Activated CD4-positive, alpha-beta T cell treated with anti-CD3 and anti-CD28 coated beads, Interleukin-2, amount 10 ng/mL, durations not matched to agents 7 days and 5 days (primary cell): ENCODE results near the gene TEAD2. TPM values are rescaled to one million over a fixed set of nuclear protein-coding genes. Genes with fewer than 3 reads are reported as not detected.
"Not testable (repeated sequence)": the region's sequence is repeated elsewhere in the genome, so short reads cannot be mapped to it uniquely, and the experiment has no call there.

Source experiments
- CTCF ChIA-PET: fragments of 350-600 bp; sonication (Branson Sonifier 250); formaldehyde crosslinking; loops from one replicate; lab custom pipeline; 2021; ENCODE audit warnings: antibody characterized with exemption; lab: Charles Lee
- POLR2A ChIA-PET: fragments of 350-600 bp; sonication (Branson Sonifier 250); formaldehyde crosslinking; loops from one replicate; lab custom pipeline; 2021; ENCODE audit warnings: antibody characterized with exemption; lab: Charles Lee
- DNase-seq: peaks from one replicate; pipeline ENCODE4 v3.0.0-alpha.2; 2020
- H3K27ac Mint-ChIP-seq: one replicate; pipeline ENCODE4 v1.8.0; 2021; ENCODE audit warnings: mild to moderate bottlenecking, moderate library complexity, mixed read lengths
- H3K27me3 Mint-ChIP-seq: one replicate; pipeline ENCODE4 v1.8.0; 2021; ENCODE audit warnings: mixed read lengths
- H3K36me3 Mint-ChIP-seq: one replicate; pipeline ENCODE4 v1.8.0; 2021; ENCODE audit warnings: low read depth, mixed read lengths
- H3K4me1 Mint-ChIP-seq: one replicate; pipeline ENCODE4 v1.8.0; 2021; ENCODE audit warnings: mixed read lengths
- H3K4me3 Mint-ChIP-seq: one replicate; pipeline ENCODE4 v1.8.0; 2021; ENCODE audit warnings: mild to moderate bottlenecking, moderate library complexity, mixed read lengths
- H3K9me3 Mint-ChIP-seq: one replicate; pipeline ENCODE4 v1.8.0; 2021; ENCODE audit warnings: mixed read lengths
- total RNA-seq, 2 experiments: library from RNA; stranded (reverse); gene quantifications; one replicate each; pipeline ENCODE4 v1.2.3, GENCODE V29; 2021

The TEAD2 gene
- total RNA-seq, 2 experiments from 2014 or later: not detected

DNA sequence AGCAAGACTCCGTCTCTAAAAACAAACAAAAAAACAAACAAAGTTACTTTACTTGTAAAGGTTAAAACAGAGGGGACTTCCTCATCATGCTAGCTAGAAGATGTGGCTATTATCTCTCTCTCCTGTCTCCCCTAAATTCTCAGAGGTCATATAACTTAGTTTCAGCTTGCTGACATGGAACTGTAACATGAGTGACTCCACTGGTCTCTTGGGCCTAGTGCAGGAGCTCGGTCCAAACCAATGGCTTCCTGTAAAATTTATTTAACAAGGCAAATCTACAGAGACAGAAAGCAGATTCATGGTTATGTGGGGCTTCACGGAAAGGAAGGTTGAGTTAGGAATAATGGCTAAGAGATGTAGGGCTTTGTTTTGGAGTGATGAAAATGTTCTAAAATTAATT lies 16.3 kb upstream of the TEAD2 start:
- POLR2A ChIA-PET: no interaction called here
- Mint-ChIP-seq H3K36me3 (peaks cover 3% of the 10 kb centered on the region), H3K27ac (no peak overlapping the region)

DNA sequence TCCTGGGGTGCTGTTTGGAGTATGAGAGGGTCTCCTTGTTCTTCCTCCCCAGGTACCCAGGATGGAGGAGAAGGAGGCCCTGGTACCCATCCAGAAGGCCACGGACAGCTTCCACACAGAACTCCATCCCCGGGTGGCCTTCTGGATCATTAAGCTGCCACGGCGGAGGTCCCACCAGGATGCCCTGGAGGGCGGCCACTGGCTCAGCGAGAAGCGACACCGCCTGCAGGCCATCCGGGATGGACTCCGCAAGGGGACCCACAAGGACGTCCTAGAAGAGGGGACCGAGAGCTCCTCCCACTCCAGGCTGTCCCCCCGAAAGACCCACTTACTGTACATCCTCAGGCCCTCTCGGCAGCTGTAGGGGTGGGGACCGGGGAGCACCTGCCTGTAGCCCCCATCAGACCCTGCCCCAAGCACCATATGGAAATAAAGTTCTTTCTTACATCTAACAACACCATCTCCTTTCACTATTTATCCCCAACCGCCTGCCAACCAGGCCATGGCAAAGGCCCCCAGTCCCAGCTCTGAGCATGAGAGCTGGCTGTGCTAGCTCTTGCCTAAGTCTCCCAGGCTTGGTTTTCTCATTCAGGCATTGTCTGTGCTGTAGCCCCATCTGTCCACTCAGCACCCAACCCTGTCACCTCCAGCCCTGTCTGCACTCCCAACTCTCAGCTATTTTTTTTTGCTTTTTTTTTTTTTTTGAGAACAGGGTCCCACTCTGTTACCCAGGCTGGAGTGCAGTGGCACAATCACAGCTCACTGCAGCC lies 12.6 kb upstream of the TEAD2 start:
- H3K9me3 Mint-ChIP-seq: peaks cover 6% of the 10 kb centered on the region
- CTCF ChIA-PET: interaction anchor here (0.7 to 2.1 kb wide), 3 partner anchors 11 to 68 kb away, joined by 3 to 7 read pairs (median 3); no protein-coding TSS in a partner anchor
- no peak for DNase-seq
- H3K27ac Mint-ChIP-seq: no peak overlapping the region
- peaks cover 5% of the 10 kb centered on the region for H3K27me3 Mint-ChIP-seq
- POLR2A ChIA-PET: no interaction called here
- H3K36me3 Mint-ChIP-seq: no peaks in the 10 kb centered on the region
- H3K4me1 Mint-ChIP-seq: no peaks in the 10 kb centered on the region
- no peak overlapping the region for H3K4me3 Mint-ChIP-seq

More for the DNA sequence above, 16.3 kb upstream of the TEAD2 start:
- CTCF ChIA-PET: interaction anchor here (1.0 kb wide), 1 partner anchor 13 kb away, joined by 4 read pairs; no protein-coding TSS in a partner anchor
- Mint-ChIP-seq H3K4me3 (no peak overlapping the region), H3K4me1 (no peaks in the 10 kb centered on the region), H3K27me3 (peaks cover 13% of the 10 kb centered on the region), H3K9me3 (peaks cover 9% of the 10 kb centered on the region)
- no peak for DNase-seq

- H3K4me1 Mint-ChIP-seq, DNase-seq, H3K27me3 Mint-ChIP-seq, H3K36me3 Mint-ChIP-seq, POLR2A ChIA-PET, H3K27ac Mint-ChIP-seq, H3K4me3 Mint-ChIP-seq: not testable (repeated sequence)
- CTCF ChIA-PET: interaction anchor here (0.9 kb wide), 1 partner anchor 47 kb away, joined by 3 read pairs; no protein-coding TSS in a partner anchor
- H3K9me3 Mint-ChIP-seq: peaks cover 14% of the 10 kb centered on the region
Observed at GRCh38 chr19:49373174-49373573, 11.0 kb upstream of the TEAD2 start.

DNA sequence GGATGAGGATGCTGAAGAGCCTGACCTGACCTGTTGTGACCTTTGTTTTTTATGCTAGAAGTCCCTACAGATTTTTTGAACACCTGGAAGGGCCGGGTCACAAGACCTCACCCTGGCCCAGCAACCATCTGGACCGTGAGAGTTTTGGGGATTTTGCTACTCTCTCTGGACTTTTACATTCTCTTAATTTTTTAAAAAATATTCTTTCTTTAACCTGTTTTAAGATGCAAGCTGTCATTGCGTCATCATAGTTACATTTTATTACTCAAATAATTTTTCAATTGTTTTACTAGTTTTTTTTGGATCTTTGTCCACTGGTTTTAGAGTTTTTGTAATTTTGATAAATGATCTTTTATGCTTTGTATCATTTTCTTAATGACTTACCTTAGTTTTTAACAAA lies 9.0 kb upstream of the TEAD2 start:
- Mint-ChIP-seq H3K9me3 (peaks cover 14% of the 10 kb centered on the region), H3K27ac (no peak overlapping the region), H3K27me3 (peaks cover 5% of the 10 kb centered on the region), H3K4me1 (no peaks in the 10 kb centered on the region), H3K36me3 (no peaks in the 10 kb centered on the region), H3K4me3 (no peak overlapping the region)
- CTCF ChIA-PET: no interaction called here
- DNase-seq: no peak
- POLR2A ChIA-PET: no interaction called here

DNA sequence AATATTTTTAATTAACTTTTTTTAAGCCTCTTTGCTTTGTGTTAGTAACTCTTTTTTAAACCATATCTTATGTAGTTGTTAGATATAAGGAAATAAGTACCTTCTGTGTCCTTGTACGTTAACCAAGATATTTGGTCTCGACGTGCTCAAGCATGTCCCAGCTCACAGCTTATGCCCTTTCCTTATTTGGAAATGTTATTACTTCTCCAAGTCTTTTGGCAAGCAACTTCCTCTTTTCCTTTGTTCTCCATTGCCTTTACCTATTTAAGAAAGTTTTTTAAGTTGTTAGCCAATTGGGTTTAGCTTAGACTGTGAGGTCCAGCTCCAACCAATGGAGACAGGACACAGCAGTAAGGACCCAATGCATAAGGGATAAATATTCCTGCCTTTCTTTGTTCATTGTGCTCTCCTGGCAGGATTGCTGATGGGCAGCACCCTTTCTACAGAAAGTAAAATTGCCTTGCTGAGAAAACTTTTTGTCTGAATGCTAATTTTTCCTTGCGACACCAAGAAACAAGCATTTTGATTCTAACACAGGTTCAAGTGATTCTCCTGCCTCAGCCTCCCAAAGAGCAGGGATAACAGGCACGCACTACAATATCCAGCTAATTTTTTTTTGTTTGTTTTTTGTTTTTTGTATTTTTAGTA lies 6.6 kb upstream of the TEAD2 start:
- CTCF ChIA-PET: interaction anchor here (2.1 kb wide), 1 partner anchor 23 kb away, joined by 4 read pairs; no protein-coding TSS in a partner anchor
- Mint-ChIP-seq H3K36me3 (no peaks in the 10 kb centered on the region), H3K27me3 (peaks cover 16% of the 10 kb centered on the region), H3K4me3 (no peak overlapping the region), H3K27ac (no peak overlapping the region), H3K4me1 (no peaks in the 10 kb centered on the region), H3K9me3 (peaks cover 14% of the 10 kb centered on the region)
- no peak for DNase-seq
- POLR2A ChIA-PET: no interaction called here

DNA sequence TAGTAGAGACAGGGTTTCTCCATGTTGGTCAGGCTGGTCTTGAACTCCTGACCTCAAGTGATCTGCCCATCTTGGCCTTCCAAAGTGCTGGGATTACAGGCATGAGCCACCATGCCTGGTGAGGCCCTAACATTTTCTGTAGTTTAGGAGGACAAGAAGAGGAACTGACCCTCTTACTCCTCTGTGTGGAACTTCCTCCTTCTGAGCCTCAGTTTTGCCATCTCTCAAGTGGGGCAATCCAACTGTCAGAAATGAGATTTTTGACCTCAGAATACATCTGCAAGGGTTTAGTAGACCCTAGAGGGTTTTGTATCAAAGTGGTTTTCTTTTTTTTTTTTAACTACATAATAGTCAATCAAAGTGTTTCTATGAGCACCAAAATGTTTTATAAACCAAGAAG lies 3.9 kb upstream of the TEAD2 start:
- Mint-ChIP-seq H3K27me3 (peaks cover 23% of the 10 kb centered on the region), H3K4me3 (no peak overlapping the region), H3K4me1 (peaks cover 8% of the 10 kb centered on the region), H3K9me3 (peaks cover 14% of the 10 kb centered on the region), H3K27ac (no peak overlapping the region), H3K36me3 (no peaks in the 10 kb centered on the region)
- DNase-seq: no peak
- CTCF ChIA-PET: interaction anchor here (0.9 kb wide), 1 partner anchor 104 kb away, joined by 3 read pairs; no protein-coding TSS in a partner anchor
- POLR2A ChIA-PET: no interaction called here

DNA sequence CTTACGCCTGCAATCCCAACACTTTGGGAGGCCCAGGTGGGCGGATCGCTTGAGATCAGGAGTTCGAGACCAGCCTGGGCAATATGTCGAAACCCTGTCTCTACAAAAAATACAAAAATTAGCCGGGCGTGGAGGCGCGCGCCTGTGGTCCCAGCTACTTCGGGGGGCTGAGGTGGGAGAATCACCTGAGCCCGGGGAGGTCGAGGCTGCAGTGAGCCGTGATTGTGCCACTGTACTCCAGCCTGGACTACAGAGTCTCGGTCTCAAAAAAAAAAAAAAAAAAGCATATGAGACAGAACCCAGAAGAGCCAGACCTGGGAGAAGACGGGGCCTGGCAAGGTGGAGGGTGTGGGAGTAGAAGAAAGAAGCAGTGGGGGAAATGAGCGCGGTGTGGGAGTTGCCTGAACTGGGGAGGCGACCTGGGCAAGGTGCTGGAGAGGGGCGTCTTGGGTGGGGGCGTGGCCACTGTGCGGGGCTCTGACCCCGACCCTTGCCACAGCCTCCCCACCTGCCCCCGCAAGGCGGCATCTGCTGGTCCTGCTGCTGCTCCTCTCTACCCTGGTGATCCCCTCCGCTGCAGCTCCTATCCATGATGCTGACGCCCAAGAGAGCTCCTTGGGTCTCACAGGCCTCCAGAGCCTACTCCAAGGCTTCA lies 2.0 kb upstream of the TEAD2 start:
- Mint-ChIP-seq H3K27me3 (peaks cover 35% of the 10 kb centered on the region), H3K27ac (no peak overlapping the region), H3K4me1 (peaks cover 10% of the 10 kb centered on the region), H3K36me3 (no peaks in the 10 kb centered on the region), H3K4me3 (no peak overlapping the region), H3K9me3 (peaks cover 4% of the 10 kb centered on the region)
- DNase-seq: no peak
- POLR2A ChIA-PET: no interaction called here
- CTCF ChIA-PET: interaction anchor here (0.6 kb wide), 1 partner anchor 115 kb away, joined by 3 read pairs; no protein-coding TSS in a partner anchor

GRCh38 chr19:49363268-49364082 lies 1.3 kb upstream of the TEAD2 start, which contains the start of gene DKKL1:
Gene DKKL1 (plus strand): TSS chr19:49363877. CDS start chr19:49363999, 122 bp downstream.
- peak; percentile 77 for DNase-seq
- Mint-ChIP-seq H3K4me3 (no peak within 1 kb of the TSS), H3K36me3 (no peaks in the 10 kb centered on the region), H3K27me3 (peaks cover 37% of the 10 kb centered on the region), H3K27ac (no peak within 1 kb of the TSS), H3K9me3 (no peaks in the 10 kb centered on the region), H3K4me1 (peaks cover 10% of the 10 kb centered on the region)
- CTCF ChIA-PET: interaction anchor here (0.6 kb wide), 1 partner anchor 516 kb away, joined by 4 read pairs; no protein-coding TSS in a partner anchor
- POLR2A ChIA-PET: no interaction called here

DNA sequence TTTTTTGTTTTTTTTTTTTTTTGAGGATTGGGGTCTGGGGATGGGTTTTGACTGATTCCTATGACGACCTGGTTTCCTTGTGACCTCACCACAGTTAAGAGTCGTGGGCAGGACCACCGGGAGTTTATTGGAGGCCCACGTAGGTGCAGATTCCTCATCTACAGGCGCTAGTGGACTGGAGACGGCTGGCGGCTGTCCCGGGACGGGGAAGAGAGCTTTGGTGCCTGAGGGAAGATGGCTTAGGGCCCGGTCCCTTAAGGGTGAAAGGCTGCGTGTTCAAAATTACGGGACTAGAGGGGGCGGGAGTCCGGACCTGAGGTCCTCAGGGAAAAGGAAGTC lies 682 bp upstream of the TEAD2 start:
- ChIA-PET CTCF (interaction anchor here (0.6 kb wide), 1 partner anchor 517 kb away, joined by 4 read pairs; no protein-coding TSS in a partner anchor), POLR2A (no interaction called here)
- H3K9me3 Mint-ChIP-seq: no peaks in the 10 kb centered on the region
- no peaks in the 10 kb centered on the region for H3K36me3 Mint-ChIP-seq
- no peak overlapping the region for H3K27ac Mint-ChIP-seq
- H3K4me1 Mint-ChIP-seq: peaks cover 10% of the 10 kb centered on the region
- DNase-seq: no peak
- H3K27me3 Mint-ChIP-seq: peaks cover 37% of the 10 kb centered on the region
- no peak overlapping the region for H3K4me3 Mint-ChIP-seq

DNA sequence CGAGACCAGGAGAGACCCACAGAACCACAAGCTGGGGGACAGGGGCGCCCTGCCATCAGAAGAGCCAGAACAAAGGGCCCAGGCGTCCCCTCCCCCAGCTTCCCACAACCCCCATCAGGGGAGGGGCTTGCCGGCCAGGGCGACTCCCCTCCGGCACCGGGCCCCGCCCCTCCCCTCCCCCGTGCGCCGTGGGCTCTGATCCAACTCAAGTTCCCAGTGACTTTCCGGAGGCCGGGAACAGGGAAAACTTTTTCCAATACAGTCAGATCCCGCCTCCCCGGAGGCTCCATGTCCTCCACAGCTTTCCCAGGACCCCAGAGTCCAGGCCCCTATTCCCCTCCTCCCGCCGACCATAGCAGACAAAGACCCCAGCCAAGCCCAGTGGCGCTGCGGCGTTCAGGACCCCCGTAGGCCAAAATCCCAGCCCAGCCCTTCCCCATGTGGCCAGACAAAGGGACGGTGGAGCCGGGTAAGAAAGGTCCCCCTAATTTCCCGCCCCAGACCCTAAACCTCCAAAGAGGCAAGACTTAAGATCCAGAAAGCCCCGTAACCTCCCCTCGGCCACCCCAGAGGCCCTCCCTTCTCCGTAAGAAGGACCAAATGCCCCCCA lies 673 bp downstream of the TEAD2 start:
- H3K27me3 Mint-ChIP-seq: peaks cover 40% of the 10 kb centered on the region
- no peaks in the 10 kb centered on the region for H3K36me3 Mint-ChIP-seq
- peaks cover 12% of the 10 kb centered on the region for H3K4me1 Mint-ChIP-seq
- no peak overlapping the region for H3K4me3 Mint-ChIP-seq
- H3K27ac Mint-ChIP-seq: no peak overlapping the region
- DNase-seq: no peak
- POLR2A ChIA-PET: no interaction called here
- CTCF ChIA-PET: interaction anchor here (1.1 kb wide), 1 partner anchor 30 kb away, joined by 3 read pairs; no protein-coding TSS in a partner anchor
- H3K9me3 Mint-ChIP-seq: no peaks in the 10 kb centered on the region

DNA sequence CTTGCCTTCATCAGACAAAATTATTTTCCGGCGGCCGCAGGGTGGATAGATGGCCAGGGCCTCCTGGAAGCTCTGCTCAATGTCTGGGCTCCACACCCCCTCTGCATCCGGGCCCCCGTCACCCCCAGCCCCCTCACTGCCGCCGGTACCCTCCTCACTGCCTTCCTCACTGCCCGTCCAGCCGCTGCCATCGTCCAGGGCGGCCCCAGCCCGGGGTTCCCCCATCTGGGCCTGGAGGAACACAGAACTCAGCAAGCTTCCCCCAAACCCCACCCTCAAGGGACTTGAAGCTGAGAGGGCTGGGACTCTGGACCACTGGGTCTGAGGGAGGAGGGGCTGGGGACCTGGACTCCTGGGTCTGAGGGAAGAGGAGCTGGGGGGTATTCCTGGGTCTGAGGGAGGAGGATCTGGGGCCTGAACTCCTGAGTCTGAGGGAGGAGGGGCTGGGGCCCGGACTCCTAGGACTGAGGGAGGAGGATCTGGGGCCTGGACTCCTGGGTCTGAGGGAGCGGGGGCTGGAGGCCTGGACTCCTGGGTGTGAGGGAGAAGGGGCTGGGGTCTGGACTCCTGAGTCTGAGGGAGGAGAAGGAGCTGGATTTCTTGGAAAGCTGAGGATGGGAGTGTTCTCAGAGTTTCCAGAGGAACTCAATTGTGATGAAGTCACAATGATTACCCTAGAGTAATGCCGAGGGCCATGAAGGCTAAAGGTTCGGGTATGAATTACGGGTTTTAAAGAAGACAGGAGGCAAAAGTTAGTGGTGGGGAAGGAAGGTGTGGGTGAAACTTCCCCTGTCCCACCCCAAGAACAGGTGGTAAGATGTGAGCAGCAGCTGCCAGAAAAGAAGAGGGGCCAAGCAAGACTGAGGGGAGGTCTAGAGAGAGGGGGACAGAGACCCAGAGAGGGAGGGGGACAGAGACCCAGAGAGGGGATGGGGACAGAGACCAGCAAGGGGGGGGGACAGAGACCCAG lies 2.1 kb downstream of the TEAD2 start:
- Mint-ChIP-seq H3K27ac (no peak overlapping the region), H3K36me3 (no peaks in the 10 kb centered on the region), H3K4me3 (no peak overlapping the region), H3K4me1 (peaks cover 23% of the 10 kb centered on the region), H3K27me3 (peaks cover 40% of the 10 kb centered on the region), H3K9me3 (no peaks in the 10 kb centered on the region)
- DNase-seq: no peak
- ChIA-PET POLR2A (no interaction called here), CTCF (interaction anchor here (0.6 to 3.7 kb wide), 4 partner anchors 32 to 400 kb away, joined by 3 to 10 read pairs (median 3); no protein-coding TSS in a partner anchor)
